HepG2 (cell line): ENCODE results near the gene RAPGEF2. TPM values are rescaled to one million over a fixed set of nuclear protein-coding genes. Genes with fewer than 3 reads are reported as not detected.

Experiments
- ATAC-seq: fragments of 200-7000 bp; cut with Tn5 transposase; 3 replicates; pipeline ENCODE4 v1.9.1; 2020; ENCODE audit warnings: mild to moderate bottlenecking, moderate library complexity
- BruUV-seq: library from RNA; stranded (reverse); fragments of 400-500 nt; replicated peaks from 2 replicates; lab custom pipeline; 2021; lab: Mats Ljungman, UMichigan
- CTCF ChIA-PET: fragments of 300-600 bp; formaldehyde crosslinking; extraction: SDS; loops from one replicate; lab custom pipeline; 2021; ENCODE audit warnings: low total read pairs, inconsistent platforms, low intra/inter-chr PET ratio; lab: Yijun Ruan, JAX
- POLR2A ChIA-PET: fragments of 350-600 bp; sonication (Branson Sonifier 250); formaldehyde crosslinking; loops from one replicate; lab custom pipeline; 2020; ENCODE audit warnings: antibody characterized with exemption, inconsistent platforms; lab: Yijun Ruan, JAX
- DNase-seq: peaks from one replicate; pipeline ENCODE4 v3.0.0-alpha.2; 2015; ENCODE audit warnings: low spot score
- FAIRE-seq: peaks from 3 replicates; lab custom pipeline; 2011; peaks lifted over from hg19 to GRCh38; lab: Jason Lieb, UNC
- H2AFZ ChIP-seq: one replicate; pipeline ENCODE4 v1.6.1; 2011; ENCODE audit warnings: low read length, inconsistent platforms
- H3K27ac ChIP-seq: fragments of 300-600 bp; 3 replicates; pipeline ENCODE4 v1.8.0; 2011; ENCODE audit warnings: mixed run types, mild to moderate bottlenecking, mixed read lengths, low read length, inconsistent platforms; ENCODE audit not compliant: insufficient read depth; ENCODE audit errors: extremely low read length
- H3K27me3 ChIP-seq, 2 experiments: fragments of 200-600 bp in 1 of 2; 2 replicates in 1 of 2; 3 replicates in 1 of 2; pipeline versions ENCODE4 v1.6.0 to v1.8.0; 2011; ENCODE audit warnings: low read length in 2 of 2, mild to moderate bottlenecking in 2 of 2, moderate library complexity in 2 of 2, inconsistent platforms in 1 of 2; ENCODE audit not compliant: insufficient read depth in 2 of 2, control insufficient read depth in 1 of 2
- H3K36me3 ChIP-seq, 2 experiments: fragments of 200-600 bp in 1 of 2; replicated peaks in 1 of 2; 2 replicates in 1 of 2; 3 replicates in 1 of 2; pipeline versions ENCODE4 v1.5.1 to v1.8.0; 2011; ENCODE audit warnings: low read length in 2 of 2, inconsistent platforms in 1 of 2; ENCODE audit not compliant: insufficient read depth in 2 of 2, control insufficient read depth in 1 of 2
- H3K4me1 ChIP-seq: 2 replicates; pipeline ENCODE4 v1.5.1; 2012; ENCODE audit warnings: low read length, inconsistent platforms; ENCODE audit not compliant: insufficient read depth
- H3K4me2 ChIP-seq: 2 replicates; pipeline ENCODE4 v1.6.0; 2011; ENCODE audit warnings: low read depth, low read length, inconsistent platforms
- H3K4me3 ChIP-seq, 3 experiments: fragments of 200-600 bp in 1 of 3; sonication (generic), shearing (Covaris generic) in 1 of 3; replicated peaks in 1 of 3; 2 replicates each; pipeline ENCODE4 v1.5.1; 2011 to 2016; ENCODE audit warnings: low read length in 3 of 3, inconsistent platforms in 2 of 3, low read depth in 2 of 3, mild to moderate bottlenecking in 2 of 3, control low read depth in 1 of 3, mixed read lengths in 1 of 3; ENCODE audit not compliant: insufficient read depth in 1 of 3
- H3K79me2 ChIP-seq: one replicate; pipeline ENCODE4 v1.6.1; 2011; ENCODE audit warnings: low read length, inconsistent platforms; ENCODE audit not compliant: insufficient read depth
- H3K9ac ChIP-seq: 2 replicates; pipeline ENCODE4 v1.6.0; 2011; ENCODE audit warnings: mild to moderate bottlenecking, low read depth, low read length, inconsistent platforms; ENCODE audit not compliant: insufficient read depth
- H3K9me3 ChIP-seq: 2 replicates; pipeline ENCODE4 v1.5.1; 2012; ENCODE audit warnings: mild to moderate bottlenecking, low read length
- H4K20me1 ChIP-seq: 2 replicates; pipeline ENCODE4 v1.6.0; 2011; ENCODE audit warnings: inconsistent platforms, mild to moderate bottlenecking, low read length, moderate library complexity; ENCODE audit not compliant: insufficient read depth
- ATM ChIP-seq: fragments of 450-650 bp; IDR thresholded peaks from 2 replicates; pipeline ENCODE4 v1.7.1; 2017; ENCODE audit warnings: mild to moderate bottlenecking, borderline replicate concordance
- BCL6 ChIP-seq: IDR thresholded peaks from 2 replicates; pipeline ENCODE4 v1.6.1; 2016; ENCODE audit warnings: missing genetic modification reagents, missing compliant biosample characterization
- E2F2 ChIP-seq: sonication (generic); formaldehyde crosslinking; IDR thresholded peaks from 2 replicates; pipeline ENCODE4 v1.4.0; 2020; ENCODE audit warnings: missing genetic modification reagents, borderline replicate concordance
- GLI4 ChIP-seq: sonication (generic); formaldehyde crosslinking; IDR thresholded peaks from 2 replicates; pipeline ENCODE4 v1.5.1; 2020; ENCODE audit warnings: missing genetic modification reagents, mild to moderate bottlenecking, moderate library complexity, borderline replicate concordance
- GRHL1 ChIP-seq: sonication (generic); formaldehyde crosslinking; conservative IDR thresholded peaks from 2 replicates; pipeline ENCODE4 v1.8.0; 2022; ENCODE audit warnings: missing genetic modification reagents
- JUND ChIP-seq: sonication (generic); formaldehyde crosslinking; IDR thresholded peaks from 2 replicates; pipeline ENCODE4 v1.8.0; 2022; ENCODE audit warnings: mild to moderate bottlenecking, missing genetic modification reagents
- MBNL3 ChIP-seq: fragments of 250-450 bp; sonication (Bioruptor Pico); conservative IDR thresholded peaks from 2 replicates; pipeline ENCODE4 v1.8.0; 2022; ENCODE audit warnings: mild to moderate bottlenecking, inconsistent platforms
- MTF1 ChIP-seq: sonication (generic); formaldehyde crosslinking; IDR thresholded peaks from 2 replicates; pipeline ENCODE4 v1.5.0; 2020; ENCODE audit warnings: missing genetic modification reagents
- NR2F6 ChIP-seq, 2 experiments: IDR thresholded peaks; 2 replicates each; pipeline ENCODE4 v1.6.1; 2016; ENCODE audit warnings: antibody characterized with exemption in 1 of 2, mild to moderate bottlenecking in 1 of 2
- PAX8 ChIP-seq: sonication (generic); formaldehyde crosslinking; IDR thresholded peaks from 2 replicates; pipeline ENCODE4 v1.8.0; 2022; ENCODE audit warnings: mild to moderate bottlenecking, missing genetic modification reagents, borderline replicate concordance
- RFX5 ChIP-seq: IDR thresholded peaks from 2 replicates; pipeline ENCODE4 v1.6.1; 2011; ENCODE audit warnings: low read depth, low read length, improper control_type of control experiment
- STAT5B ChIP-seq: sonication (generic); formaldehyde crosslinking; IDR thresholded peaks from 2 replicates; pipeline ENCODE4 v1.4.0; 2020; ENCODE audit warnings: missing genetic modification reagents
- TCF12 ChIP-seq, 2 experiments: fragments of 450-650 bp in 1 of 2; sonication (generic) in 1 of 2; formaldehyde crosslinking in 1 of 2; IDR thresholded peaks; 2 replicates each; pipeline versions ENCODE4 v1.6.1 to v1.8.0; 2017 to 2022; ENCODE audit warnings: antibody characterized with exemption in 1 of 2, mild to moderate bottlenecking in 1 of 2, missing genetic modification reagents in 1 of 2, moderate library complexity in 1 of 2
- ZNF44 ChIP-seq: sonication (generic); formaldehyde crosslinking; IDR thresholded peaks from 2 replicates; pipeline ENCODE4 v1.5.1; 2020; ENCODE audit warnings: mild to moderate bottlenecking, missing genetic modification reagents
- ZNF75D ChIP-seq: sonication (generic); formaldehyde crosslinking; IDR thresholded peaks from 2 replicates; pipeline ENCODE4 v1.8.1; 2023; ENCODE audit warnings: missing genetic modification reagents, mild to moderate bottlenecking, borderline replicate concordance
- ZNF773 ChIP-seq: sonication (generic); formaldehyde crosslinking; IDR thresholded peaks from 2 replicates; pipeline ENCODE4 v1.4.0; 2020; ENCODE audit warnings: missing genetic modification reagents, borderline replicate concordance
- ZNF790 ChIP-seq: sonication (generic); formaldehyde crosslinking; IDR thresholded peaks from 2 replicates; pipeline ENCODE4 v1.8.0; 2022; ENCODE audit warnings: missing genetic modification reagents, mild to moderate bottlenecking, borderline replicate concordance
- ZUFSP ChIP-seq: sonication (generic); formaldehyde crosslinking; IDR thresholded peaks from 2 replicates; pipeline ENCODE4 v1.9.0; 2021; ENCODE audit warnings: missing genetic modification reagents, mild to moderate bottlenecking, borderline replicate concordance
- WGBS: methylation state at CpG from one replicate; pipeline ENCODE4 v1.1.6; 2017; ENCODE audit warnings: low lambda C conversion rate; 5-methylcytosine and 5-hydroxymethylcytosine counted together
- in situ Hi-C: cut with HindIII; loops from 2 replicates; pipeline ENCODE4 v1.10.0; 2017; ENCODE audit warnings: low pct_unique_long_range_greater_than_20kb; ENCODE audit not compliant: extremely low pct_ligation_motif_present
- intact Hi-C: fragments of 100-400 bp; cut with micrococcal nuclease; formaldehyde crosslinking; loops from one replicate; pipeline ENCODE4 v1.10.0; 2022; ENCODE audit not compliant: unreplicated experiment
- polyA plus RNA-seq, 8 experiments: library from polyadenylated mRNA; depleted of rRNA in 3 of 8; stranded (reverse) in 7 of 8; unstranded in 1 of 8; fragments of >200 nt; fragmentation: Illumina TruSeq in 4 of 8; extraction: Trizol in 4 of 8; gene quantifications; 2 replicates each; pipeline versions ENCODE4 v1.2.1 to v1.2.3, GENCODE V29; 2011 to 2016; ENCODE audit warnings: low read depth in 4 of 8, missing spikeins in 1 of 8, mixed read lengths in 1 of 8; ENCODE audit not compliant: insufficient read depth in 1 of 8
- total RNA-seq, 5 experiments: library from RNA; depleted of rRNA; stranded (reverse); fragments of >200 nt; fragmentation: Illumina TruSeq; extraction: Trizol; gene quantifications; 2 replicates each; pipeline ENCODE4 v1.2.3, GENCODE V29; 2016; ENCODE audit warnings: low read depth in 1 of 5

RAPGEF2 gene
- total and polyA plus RNA-seq, 2 of the 13 experiments (the other 11 are each of a cell fraction or from before 2014, with no cell fraction given), result 19.2 to 23.0 TPM

- no peak for DNase-seq
- H3K4me1 ChIP-seq, result peaks cover 38% of the 10 kb centered on the region
- no peak for TF ChIP-seq MBNL3 (CRISPR knock-in tag)
- no peak for TF ChIP-seq GRHL1
- no peak for TF ChIP-seq ZNF44 (CRISPR knock-in tag)
- no peak for TF ChIP-seq JUND (CRISPR knock-in tag)
- TF ChIP-seq E2F2 (CRISPR knock-in tag), result no peak
- no peak for TF ChIP-seq BCL6 (CRISPR knock-in tag)
- TF ChIP-seq ZNF773, result no peak
- TF ChIP-seq ZNF790 (CRISPR knock-in tag), result no peak
- no peak for TF ChIP-seq ZNF75D
- no peak for TF ChIP-seq ATM
- no peak for TF ChIP-seq RFX5
- no peak for TF ChIP-seq STAT5B (CRISPR knock-in tag)
- TF ChIP-seq NR2F6 (IDR thresholded peaks at IDR 0.05), result no peak
- TF ChIP-seq NR2F6 (CRISPR knock-in tag; IDR thresholded peaks at IDR 0.05), result no peak
- TF ChIP-seq PAX8, result no peak
- TF ChIP-seq TCF12 (IDR thresholded peaks at IDR 0.05), result no peak
- no peak for TF ChIP-seq TCF12 (CRISPR knock-in tag; IDR thresholded peaks at IDR 0.05)
- no peak for TF ChIP-seq ZUFSP (CRISPR knock-in tag)
- no peak for TF ChIP-seq GLI4 (CRISPR knock-in tag)
- no peak for TF ChIP-seq MTF1 (CRISPR knock-in tag)
- H4K20me1 ChIP-seq, result peaks cover 10% of the 10 kb centered on the region; the same call in 1 of the 2 replicates
- no peak for ATAC-seq
- no peak overlapping the region for H2AFZ ChIP-seq
- ChIA-PET CTCF (no interaction called here), POLR2A (no interaction called here)
- intact Hi-C loops (loop anchor here (10.0 kb wide), 2 partner anchors 203 to 383 kb away; partner anchors contain the start of gene PPID), in situ Hi-C loops (loop anchor here (10.0 kb wide), 1 partner anchor 67 kb away; no protein-coding TSS in a partner anchor)
- H3K9me3 ChIP-seq, result no peaks in the 10 kb centered on the region
- H3K36me3 ChIP-seq, result no peaks in the 10 kb centered on the region
- FAIRE-seq, result no peak
- peak overlapping the region in 2 of 3 experiments; percentile 6 to 93; a peak in 1 of 6 replicates for H3K4me3 ChIP-seq
- 82% methylated on average over 2 of the region's 2 CpGs for WGBS
- no peak overlapping the region for H3K9ac ChIP-seq
- peak overlapping the region; percentile 67 for H3K27ac ChIP-seq
- no peaks in the 10 kb centered on the region; a peak in 1 of 5 replicates for H3K27me3 ChIP-seq
- peaks cover 74% of the 10 kb centered on the region for H3K79me2 ChIP-seq
- no TSS peak for BruUV-seq
- H3K4me2 ChIP-seq, result peak overlapping the region; percentile 83
Observed at GRCh38 chr4:159107203-159107925, 4.5 kb downstream of the RAPGEF2 start.
